NCI-H82 treated with DMSO at 0.1 percent for 48 hours (cell line): ENCODE measurements around the gene CIAPIN1.

ENCODE experiments used
- DNase-seq: peaks from one replicate; lab custom pipeline; 2025; ENCODE audit not compliant: unreplicated experiment; lab: John Stamatoyannopoulos, UW

CIAPIN1 gene

GRCh38 chr16:57384248-57385070, 62.7 kb downstream of the CIAPIN1 start:
- DNase-seq: no peak

DNA sequence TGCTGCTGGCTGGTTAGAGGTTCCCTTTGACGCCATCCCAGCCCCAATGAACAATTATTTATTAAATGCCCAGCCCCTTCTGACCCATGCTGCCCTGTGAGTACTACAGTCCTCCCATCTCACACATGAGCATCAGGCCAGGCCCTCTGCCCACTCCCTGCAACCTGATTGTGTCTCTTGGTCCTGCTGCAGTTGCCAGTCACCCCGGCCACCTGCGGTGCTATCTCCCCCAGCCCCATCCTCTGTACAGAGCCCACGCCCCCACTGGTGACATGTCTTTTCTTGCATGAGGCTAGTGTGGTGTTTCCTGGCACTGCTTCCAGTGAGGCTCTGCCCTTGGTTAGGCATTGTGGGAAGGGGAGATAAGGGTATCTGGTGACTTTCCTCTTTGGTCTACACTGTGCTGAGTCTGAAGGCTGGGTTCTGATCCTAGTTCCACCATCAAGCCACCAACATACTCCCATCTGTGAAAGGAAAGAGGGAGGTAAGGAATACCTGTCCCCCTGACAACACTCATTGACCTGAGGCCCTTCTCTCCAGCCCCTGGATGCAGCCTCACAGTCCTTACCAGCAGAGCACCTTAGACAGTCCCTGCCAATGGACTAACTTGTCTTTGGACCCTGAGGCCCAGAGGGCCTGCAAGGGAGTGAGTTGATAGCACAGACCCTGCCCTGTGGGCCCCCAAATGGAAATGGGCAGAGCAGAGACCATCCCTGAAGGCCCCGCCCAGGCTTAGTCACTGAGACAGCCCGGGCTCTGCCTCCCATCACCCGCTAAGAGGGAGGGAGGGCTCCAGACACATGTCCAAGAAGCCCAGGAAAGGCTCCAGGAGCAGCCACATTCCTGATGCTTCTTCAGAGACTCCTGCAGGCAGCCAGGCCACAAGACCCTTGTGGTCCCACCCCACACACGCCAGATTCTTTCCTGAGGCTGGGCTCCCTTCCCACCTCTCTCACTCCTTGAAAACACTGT, 63.6 kb downstream of the CIAPIN1 start:
- DNase-seq: no peak

GRCh38 chr16:57382535-57383275, 64.5 kb downstream of the CIAPIN1 start:
- DNase-seq: no peak

- DNase-seq: no peak
Measured at GRCh38 chr16:57381791-57382534, 65.2 kb downstream of the CIAPIN1 start.

DNA sequence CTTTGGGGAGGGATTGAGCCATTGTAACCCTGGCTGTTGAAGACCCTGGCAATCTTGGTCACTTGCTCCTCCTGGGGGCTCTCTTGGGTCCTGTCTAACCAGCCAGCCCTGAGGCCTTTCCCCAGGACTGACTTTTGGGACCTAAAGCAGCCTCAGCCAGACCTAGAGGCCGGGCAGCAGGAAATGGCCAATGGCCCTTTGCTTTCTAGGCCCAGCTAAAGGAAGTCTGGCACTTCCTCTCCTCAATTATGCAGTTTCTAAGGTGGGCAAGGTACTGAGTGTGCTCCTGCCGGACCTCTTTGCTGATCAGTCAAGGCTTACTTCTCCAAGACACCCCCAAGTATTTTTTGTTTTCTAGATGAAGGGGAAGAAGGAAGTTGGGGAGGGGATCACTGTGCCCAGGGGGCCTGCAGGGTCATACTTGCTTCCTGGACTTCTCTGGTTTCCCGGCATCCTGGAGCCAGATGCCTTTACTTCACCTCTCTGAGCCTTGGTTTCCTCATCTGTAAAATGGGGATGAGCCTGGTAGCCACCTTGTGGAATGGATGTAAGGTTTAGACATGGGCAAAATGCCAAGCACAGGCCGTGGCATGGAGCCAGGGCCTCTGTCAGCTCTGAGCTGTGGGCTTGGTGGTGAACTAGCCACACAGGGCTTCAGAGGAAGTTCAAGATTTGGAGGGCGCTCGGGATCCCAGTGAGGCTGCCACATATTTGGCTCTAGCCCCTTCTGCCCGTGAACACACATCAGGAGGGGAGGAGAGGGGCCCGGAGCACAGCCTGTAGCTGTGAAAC, 66.3 kb downstream of the CIAPIN1 start:
- DNase-seq: no peak

- no peak for DNase-seq
Measured at GRCh38 chr16:57379579-57379978, 67.6 kb downstream of the CIAPIN1 start.
